Measurements from ENCODE around the gene TMC1.
"Not testable (repeated sequence)": the region's sequence is repeated elsewhere in the genome, so short reads cannot be mapped to it uniquely, and the experiment has no call there.

TMC1 gene

DNA sequence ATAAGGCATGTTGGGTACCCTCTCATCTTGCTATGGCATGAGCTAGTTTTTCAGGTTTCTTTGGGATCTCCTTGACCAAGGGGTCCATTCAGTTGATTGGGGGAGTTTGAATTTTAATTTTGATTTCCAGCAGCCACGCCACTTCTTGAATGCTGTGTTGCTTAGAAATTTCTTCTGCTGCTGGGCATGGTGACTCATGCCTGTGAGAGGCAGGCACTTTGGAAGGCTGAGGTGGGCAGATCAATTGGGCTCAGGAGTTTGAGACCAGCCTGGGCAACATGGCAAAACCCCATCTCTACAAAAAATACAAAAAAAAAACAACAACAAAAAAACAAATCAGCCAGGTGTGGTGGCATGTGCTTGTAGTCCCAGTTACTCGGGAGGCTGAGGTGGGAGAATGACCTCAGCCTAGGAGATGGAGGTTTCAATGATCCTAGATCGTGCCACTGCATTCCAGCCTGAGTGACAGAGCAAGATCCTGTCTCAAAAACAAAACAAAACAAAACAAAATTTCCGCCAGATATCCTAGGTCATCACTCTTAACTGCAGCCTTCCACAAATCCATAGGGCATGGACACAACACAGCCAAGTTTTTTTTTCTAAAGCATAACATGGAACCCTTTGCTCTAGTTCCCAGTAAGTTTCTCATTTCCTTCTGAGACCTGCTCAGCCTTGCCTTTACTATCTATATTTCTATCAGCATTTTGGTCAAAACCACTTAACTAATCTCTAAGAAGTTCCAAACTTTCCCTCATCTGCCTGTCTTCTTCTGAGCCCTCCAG, 17.7 kb downstream of the TMC1 start:
- TF ChIP-seq, protein P1, sequence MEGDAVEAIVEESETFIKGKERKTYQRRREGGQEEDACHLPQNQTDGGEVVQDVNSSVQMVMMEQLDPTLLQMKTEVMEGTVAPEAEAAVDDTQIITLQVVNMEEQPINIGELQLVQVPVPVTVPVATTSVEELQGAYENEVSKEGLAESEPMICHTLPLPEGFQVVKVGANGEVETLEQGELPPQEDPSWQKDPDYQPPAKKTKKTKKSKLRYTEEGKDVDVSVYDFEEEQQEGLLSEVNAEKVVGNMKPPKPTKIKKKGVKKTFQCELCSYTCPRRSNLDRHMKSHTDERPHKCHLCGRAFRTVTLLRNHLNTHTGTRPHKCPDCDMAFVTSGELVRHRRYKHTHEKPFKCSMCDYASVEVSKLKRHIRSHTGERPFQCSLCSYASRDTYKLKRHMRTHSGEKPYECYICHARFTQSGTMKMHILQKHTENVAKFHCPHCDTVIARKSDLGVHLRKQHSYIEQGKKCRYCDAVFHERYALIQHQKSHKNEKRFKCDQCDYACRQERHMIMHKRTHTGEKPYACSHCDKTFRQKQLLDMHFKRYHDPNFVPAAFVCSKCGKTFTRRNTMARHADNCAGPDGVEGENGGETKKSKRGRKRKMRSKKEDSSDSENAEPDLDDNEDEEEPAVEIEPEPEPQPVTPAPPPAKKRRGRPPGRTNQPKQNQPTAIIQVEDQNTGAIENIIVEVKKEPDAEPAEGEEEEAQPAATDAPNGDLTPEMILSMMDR (IDR thresholded peaks at IDR 0.05; ENCODE audit: insufficient read depth, low read depth, low read length, missing control alignments): no peak
- H3K4me3 ChIP-seq (ENCODE audit: low read length): no peak overlapping the region
- DNase-seq (ENCODE audit: low read depth): peak; percentile 37

DNA sequence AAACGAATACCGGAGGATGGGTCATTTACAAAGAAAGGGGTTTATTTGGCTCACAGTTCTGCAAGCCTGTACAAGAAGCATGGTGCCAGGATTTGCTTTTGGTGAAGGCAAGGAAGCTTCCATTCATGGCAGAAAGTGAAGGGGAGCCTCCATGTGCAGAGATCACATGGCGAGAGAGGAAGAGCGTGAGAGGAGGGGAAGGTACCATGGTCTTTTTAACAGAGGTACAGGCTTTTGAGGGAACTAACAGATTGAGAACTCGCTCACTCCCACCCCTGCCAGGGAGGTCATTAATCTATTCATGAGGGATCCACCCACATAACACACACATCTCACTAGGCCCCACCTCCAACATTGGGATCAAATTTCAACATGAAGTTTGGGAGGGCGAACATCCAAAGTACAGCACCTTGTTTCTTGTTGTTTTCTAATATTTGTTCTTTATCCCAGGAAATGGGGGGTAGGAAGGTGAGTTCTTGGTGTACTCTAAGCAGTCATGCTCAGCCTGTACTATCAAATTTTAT, 18.5 kb downstream of the TMC1 start:
- peak; percentile 43 for DNase-seq (ENCODE audit: low read depth)
- TF ChIP-seq, protein P1 (IDR thresholded peaks at IDR 0.05; ENCODE audit: insufficient read depth, low read depth, low read length, missing control alignments): no peak
- H3K4me3 ChIP-seq (ENCODE audit: low read length): no peak overlapping the region

DNA sequence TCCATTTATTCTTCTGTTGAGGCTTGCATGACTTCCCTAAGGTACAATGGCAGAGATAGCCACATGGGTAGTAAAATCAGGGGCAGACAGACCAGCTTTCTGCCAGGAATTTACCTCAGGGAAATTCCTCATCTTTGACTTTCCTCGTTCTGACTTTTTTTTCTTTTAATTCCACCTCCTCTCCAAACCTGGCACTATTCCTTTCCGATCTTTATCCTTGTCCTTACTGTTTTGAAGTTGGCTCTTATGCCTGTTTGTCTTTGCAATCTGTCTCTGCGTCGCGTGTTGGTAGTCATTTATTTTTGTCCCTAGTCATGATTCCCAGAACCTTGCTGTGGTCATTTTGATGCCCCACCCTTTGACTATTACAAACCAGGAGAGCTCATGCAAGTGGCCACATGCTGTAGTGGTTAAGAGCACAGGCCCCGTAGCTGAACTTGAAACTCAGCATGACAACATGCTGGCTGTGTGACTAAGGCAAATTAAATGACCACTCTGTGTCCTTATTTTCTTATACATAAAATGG, 19.0 kb downstream of the TMC1 start:
- no peak overlapping the region for H3K4me3 ChIP-seq (ENCODE audit: low read length)
- TF ChIP-seq, protein P1 (IDR thresholded peaks at IDR 0.05; ENCODE audit: insufficient read depth, low read depth, low read length, missing control alignments): no peak
- DNase-seq (ENCODE audit: low read depth): peak; percentile 93

DNA sequence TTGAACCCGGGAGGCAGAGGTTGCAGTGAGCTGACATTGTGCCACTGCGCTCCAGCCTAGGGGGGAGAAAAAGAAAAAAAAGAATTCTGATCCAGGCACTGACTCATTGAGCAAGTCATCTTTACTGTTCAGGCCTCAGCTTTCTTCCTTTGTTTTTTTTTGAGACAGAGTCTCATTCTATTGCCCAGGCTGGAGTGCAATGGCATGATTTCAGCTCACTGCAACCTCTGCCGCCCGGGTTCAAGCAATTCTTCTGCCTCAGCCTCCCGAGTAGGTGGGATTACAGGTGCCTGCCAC, 21.1 kb downstream of the TMC1 start:
- H3K4me3 ChIP-seq (ENCODE audit: low read length): not testable (repeated sequence)
- DNase-seq (ENCODE audit: low read depth): peak; percentile 83

DNA sequence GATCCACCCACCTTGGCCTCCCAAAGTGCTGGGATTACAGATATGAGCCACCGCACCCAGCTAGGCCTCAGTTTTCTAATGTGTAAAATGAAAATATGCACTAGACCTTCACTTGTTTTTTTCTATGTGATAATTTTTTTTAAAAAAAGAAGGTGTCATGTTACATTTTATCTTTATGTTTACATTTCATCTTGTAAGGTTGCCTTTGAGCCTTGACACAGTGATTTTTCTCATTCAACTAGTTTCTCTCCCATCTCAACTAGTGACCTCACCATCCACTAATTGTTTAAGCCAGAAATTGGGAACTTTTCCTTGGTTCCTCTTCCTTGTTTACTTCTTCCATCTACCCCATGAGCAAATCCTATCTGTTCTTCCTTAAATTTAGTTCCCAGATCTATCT, 21.5 kb downstream of the TMC1 start:
- no peak overlapping the region for H3K4me3 ChIP-seq (ENCODE audit: low read length)
- TF ChIP-seq, protein P1 (IDR thresholded peaks at IDR 0.05; ENCODE audit: insufficient read depth, low read depth, low read length, missing control alignments): no peak
- DNase-seq (ENCODE audit: low read depth): no peak

DNA sequence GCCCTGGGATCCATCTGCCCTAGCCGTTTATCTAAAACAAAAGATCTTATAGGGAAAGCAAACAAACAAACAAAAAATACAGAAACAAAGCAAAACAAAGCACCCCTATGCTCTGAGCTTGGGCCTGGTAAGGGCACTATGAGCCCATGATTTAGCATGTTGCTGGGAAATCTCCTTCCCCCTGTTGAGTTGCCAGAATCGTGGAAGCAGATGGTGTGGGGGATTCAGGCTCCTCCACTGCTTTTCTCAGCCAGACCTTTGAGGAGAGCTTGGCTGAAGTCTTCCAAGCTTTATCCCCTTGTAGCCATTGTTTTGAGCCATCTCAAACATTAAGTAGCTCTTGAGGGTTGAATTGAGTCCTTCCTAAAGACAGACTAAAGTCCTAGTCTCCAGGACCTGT, 29.9 kb downstream of the TMC1 start:
- TF ChIP-seq, protein P1 (IDR thresholded peaks at IDR 0.05; ENCODE audit: insufficient read depth, low read depth, low read length, missing control alignments): no peak
- no peak for DNase-seq (ENCODE audit: low read depth)
- no peak overlapping the region for H3K4me3 ChIP-seq (ENCODE audit: low read length)

DNA sequence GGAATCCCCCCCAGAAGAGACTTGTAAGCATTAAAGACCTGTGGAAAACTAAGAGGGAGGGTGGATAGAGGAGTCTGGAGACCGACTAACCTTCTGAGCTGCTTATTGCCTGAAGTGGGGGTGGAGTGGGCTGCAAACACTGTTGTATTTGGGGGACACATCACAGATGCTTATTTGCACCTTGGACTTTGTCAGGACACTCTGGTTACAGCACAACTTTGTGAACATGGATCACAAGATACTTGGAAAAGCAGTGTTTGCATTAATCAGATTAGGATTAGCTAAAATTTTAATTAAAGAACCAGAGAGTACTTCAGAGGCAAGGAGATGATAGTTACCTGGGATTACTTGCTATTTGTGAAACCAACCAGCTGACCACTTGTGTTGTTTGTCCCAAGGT, 30.9 kb downstream of the TMC1 start:
- no peak overlapping the region for H3K4me3 ChIP-seq (ENCODE audit: low read length)
- DNase-seq (ENCODE audit: low read depth): no peak
- TF ChIP-seq, protein P1 (IDR thresholded peaks at IDR 0.05; ENCODE audit: insufficient read depth, low read depth, low read length, missing control alignments): no peak

Data from epithelial cell of esophagus (primary cell).